ENCODE measurements around the gene UBE2A.

DNA sequence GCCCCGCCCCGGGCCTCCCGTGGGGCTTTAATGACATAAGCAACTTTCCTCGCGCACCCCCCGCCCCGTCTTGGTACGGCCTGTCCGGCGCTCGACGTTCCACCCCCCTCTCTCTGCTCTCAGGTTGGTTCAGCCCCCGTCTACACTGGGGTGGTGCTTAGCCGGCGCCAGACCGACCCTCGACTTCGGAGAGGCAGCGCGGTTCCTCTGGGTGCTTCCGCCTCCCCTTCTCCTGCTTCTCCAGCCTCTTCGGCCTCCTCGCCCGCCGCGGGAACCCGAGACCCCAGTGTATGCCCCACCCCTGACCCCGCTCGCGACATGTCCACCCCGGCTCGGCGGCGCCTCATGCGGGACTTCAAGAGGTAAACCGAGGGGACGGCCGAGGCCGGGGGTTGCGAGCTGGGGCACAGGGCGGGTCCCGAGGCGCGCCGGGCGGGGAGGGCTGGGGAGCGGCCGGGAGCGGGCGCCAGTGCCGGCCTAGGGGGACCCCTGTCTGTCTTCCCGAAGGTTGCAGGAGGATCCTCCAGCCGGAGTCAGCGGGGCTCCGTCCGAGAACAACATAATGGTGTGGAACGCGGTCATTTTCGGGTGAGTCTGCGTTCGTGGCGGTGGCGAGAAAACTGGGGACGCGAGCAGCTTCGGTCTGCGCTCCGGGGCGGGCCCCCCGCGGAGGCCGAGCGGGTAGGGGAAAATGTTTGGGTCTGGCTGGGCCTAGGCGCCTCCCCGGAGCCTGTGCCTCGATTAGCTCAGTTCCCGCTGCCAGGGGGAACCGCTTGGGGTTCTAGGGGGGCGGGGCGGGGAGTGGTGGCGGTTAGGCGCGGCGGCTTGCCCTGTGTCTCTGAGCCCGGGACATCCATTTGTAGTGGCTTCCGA is at the start of gene UBE2A:
- TF ChIP-seq NFYB (IDR thresholded peaks at IDR 0.05; ENCODE audit: insufficient read depth, low read depth, low read length) (no peak), SP1 (IDR thresholded peaks at IDR 0.05; ENCODE audit: low read depth, low read length) (peak; percentile 63), NFIC (IDR thresholded peaks at IDR 0.05; ENCODE audit: low read depth, low read length) (no peak)

Measured in GM12878 (cell line).